ENCODE data around the gene ECI2. TPM values are rescaled to one million over a fixed set of nuclear protein-coding genes. Genes with fewer than 3 reads are reported as not detected.

Gene ECI2
- total and polyA plus RNA-seq, 2 of the 13 experiments (the other 11 are each of a cell fraction or from before 2014, with no cell fraction given): 78.5 to 228 TPM

GRCh38 chr6:4125933-4126864, 9.2 kb downstream of the ECI2 start (continued):
- TF ChIP-seq BCL6 (CRISPR knock-in tag; IDR thresholded peaks at IDR 0.05) (no peak), ZNF550 (CRISPR knock-in tag; IDR thresholded peaks at IDR 0.05; ENCODE audit: borderline replicate concordance) (no peak), CAMTA2 (CRISPR knock-in tag; IDR thresholded peaks at IDR 0.05; ENCODE audit: borderline replicate concordance) (no peak; the same call in 1 of the 2 replicates), CHD4 (IDR thresholded peaks at IDR 0.05; ENCODE audit: borderline replicate concordance, low read length) (no peak), BHLHE40 (IDR thresholded peaks at IDR 0.05; ENCODE audit: low read length) (no peak), RFXAP (CRISPR knock-in tag; IDR thresholded peaks at IDR 0.05; ENCODE audit: borderline replicate concordance) (no peak), U2AF2 (IDR thresholded peaks at IDR 0.05; ENCODE audit: low read depth, low read length) (no peak), ZNF570 (CRISPR knock-in tag; IDR thresholded peaks at IDR 0.05; ENCODE audit: borderline replicate concordance) (no peak), TRIM24 (CRISPR knock-in tag; IDR thresholded peaks at IDR 0.05) (no peak), RFX1 (IDR thresholded peaks at IDR 0.05) (no peak), DMAP1 (CRISPR knock-in tag; IDR thresholded peaks at IDR 0.05) (no peak), PCBP2 (optimal IDR thresholded peaks at IDR 0.05; ENCODE audit: low read depth, low read length, poor library complexity, severe bottlenecking) (no peak), STAT5B (CRISPR knock-in tag; IDR thresholded peaks at IDR 0.05) (no peak), ZBTB39 (CRISPR knock-in tag; IDR thresholded peaks at IDR 0.05) (no peak), HOXA7 (CRISPR knock-in tag; IDR thresholded peaks at IDR 0.05) (no peak), KLF16 (CRISPR knock-in tag; IDR thresholded peaks at IDR 0.05) (no peak), ZNF746 (CRISPR knock-in tag; IDR thresholded peaks at IDR 0.05) (no peak), ZC3H4 (CRISPR knock-in tag; IDR thresholded peaks at IDR 0.05; ENCODE audit: borderline replicate concordance) (no peak), ZMYM4 (CRISPR knock-in tag; IDR thresholded peaks at IDR 0.05) (no peak), ARNT (IDR thresholded peaks at IDR 0.05) (no peak), TFDP2 (CRISPR knock-in tag; IDR thresholded peaks at IDR 0.05) (no peak)
- TF ChIP-seq, protein P1, sequence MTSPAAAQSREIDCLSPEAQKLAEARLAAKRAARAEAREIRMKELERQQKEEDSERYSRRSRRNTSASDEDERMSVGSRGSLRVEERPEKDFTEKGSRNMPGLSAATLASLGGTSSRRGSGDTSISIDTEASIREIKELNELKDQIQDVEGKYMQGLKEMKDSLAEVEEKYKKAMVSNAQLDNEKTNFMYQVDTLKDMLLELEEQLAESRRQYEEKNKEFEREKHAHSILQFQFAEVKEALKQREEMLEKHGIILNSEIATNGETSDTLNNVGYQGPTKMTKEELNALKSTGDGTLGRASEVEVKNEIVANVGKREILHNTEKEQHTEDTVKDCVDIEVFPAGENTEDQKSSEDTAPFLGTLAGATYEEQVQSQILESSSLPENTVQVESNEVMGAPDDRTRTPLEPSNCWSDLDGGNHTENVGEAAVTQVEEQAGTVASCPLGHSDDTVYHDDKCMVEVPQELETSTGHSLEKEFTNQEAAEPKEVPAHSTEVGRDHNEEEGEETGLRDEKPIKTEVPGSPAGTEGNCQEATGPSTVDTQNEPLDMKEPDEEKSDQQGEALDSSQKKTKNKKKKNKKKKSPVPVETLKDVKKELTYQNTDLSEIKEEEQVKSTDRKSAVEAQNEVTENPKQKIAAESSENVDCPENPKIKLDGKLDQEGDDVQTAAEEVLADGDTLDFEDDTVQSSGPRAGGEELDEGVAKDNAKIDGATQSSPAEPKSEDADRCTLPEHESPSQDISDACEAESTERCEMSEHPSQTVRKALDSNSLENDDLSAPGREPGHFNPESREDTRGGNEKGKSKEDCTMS (CRISPR knock-in tag; conservative IDR thresholded peaks at IDR 0.05): no peak
- TF ChIP-seq, protein P2, sequence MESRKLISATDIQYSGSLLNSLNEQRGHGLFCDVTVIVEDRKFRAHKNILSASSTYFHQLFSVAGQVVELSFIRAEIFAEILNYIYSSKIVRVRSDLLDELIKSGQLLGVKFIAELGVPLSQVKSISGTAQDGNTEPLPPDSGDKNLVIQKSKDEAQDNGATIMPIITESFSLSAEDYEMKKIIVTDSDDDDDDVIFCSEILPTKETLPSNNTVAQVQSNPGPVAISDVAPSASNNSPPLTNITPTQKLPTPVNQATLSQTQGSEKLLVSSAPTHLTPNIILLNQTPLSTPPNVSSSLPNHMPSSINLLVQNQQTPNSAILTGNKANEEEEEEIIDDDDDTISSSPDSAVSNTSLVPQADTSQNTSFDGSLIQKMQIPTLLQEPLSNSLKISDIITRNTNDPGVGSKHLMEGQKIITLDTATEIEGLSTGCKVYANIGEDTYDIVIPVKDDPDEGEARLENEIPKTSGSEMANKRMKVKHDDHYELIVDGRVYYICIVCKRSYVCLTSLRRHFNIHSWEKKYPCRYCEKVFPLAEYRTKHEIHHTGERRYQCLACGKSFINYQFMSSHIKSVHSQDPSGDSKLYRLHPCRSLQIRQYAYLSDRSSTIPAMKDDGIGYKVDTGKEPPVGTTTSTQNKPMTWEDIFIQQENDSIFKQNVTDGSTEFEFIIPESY (CRISPR knock-in tag; IDR thresholded peaks at IDR 0.05): no peak

Measured in HepG2 (cell line).